H9 (cell line): ENCODE results near the gene ACAA2. TPM values are rescaled to one million over a fixed set of nuclear protein-coding genes. Genes with fewer than 3 reads are reported as not detected.

Source experiments
- DNase-seq: peaks from one replicate; pipeline ENCODE4 v3.0.0-alpha.2; 2017
- H2AFZ ChIP-seq: one replicate; pipeline ENCODE4 v1.6.1; 2013; ENCODE audit warnings: mild to moderate bottlenecking, low read length, control low read depth, moderate library complexity
- H2AK5ac ChIP-seq: 2 replicates; pipeline ENCODE4 v1.6.1; 2013; ENCODE audit warnings: low read length, control low read depth, mixed read lengths; ENCODE audit not compliant: insufficient read length
- H2BK120ac ChIP-seq: one replicate; pipeline ENCODE4 v1.6.1; 2013; ENCODE audit warnings: low read depth, mild to moderate bottlenecking, low read length, control low read depth, inconsistent platforms; ENCODE audit not compliant: poor library complexity, severe bottlenecking
- H2BK12ac ChIP-seq: 2 replicates; pipeline ENCODE4 v1.6.1; 2013; ENCODE audit warnings: low read length, control low read depth, mixed read lengths, low read depth; ENCODE audit not compliant: insufficient read length
- H2BK15ac ChIP-seq: 2 replicates; pipeline ENCODE4 v1.6.1; 2013; ENCODE audit warnings: low read depth, low read length, control low read depth
- H2BK20ac ChIP-seq: one replicate; pipeline ENCODE4 v1.6.1; 2013; ENCODE audit warnings: low read depth, mild to moderate bottlenecking, low read length, control low read depth, inconsistent platforms; ENCODE audit not compliant: poor library complexity, severe bottlenecking
- H2BK5ac ChIP-seq: 2 replicates; pipeline ENCODE4 v1.6.1; 2013; ENCODE audit warnings: low read length, control low read depth, mixed read lengths; ENCODE audit not compliant: insufficient read length
- H3K14ac ChIP-seq: 2 replicates; pipeline ENCODE4 v1.6.1; 2013; ENCODE audit warnings: low read length, control low read depth; ENCODE audit not compliant: insufficient read depth
- H3K18ac ChIP-seq: 2 replicates; pipeline ENCODE4 v1.6.1; 2013; ENCODE audit warnings: low read depth, mild to moderate bottlenecking, mixed read lengths, low read length, control low read depth; ENCODE audit not compliant: insufficient read length
- H3K23ac ChIP-seq: 2 replicates; pipeline ENCODE4 v1.6.1; 2013; ENCODE audit warnings: low read length, control low read depth, mixed read lengths, low read depth; ENCODE audit not compliant: insufficient read length
- H3K23me2 ChIP-seq: 2 replicates; pipeline ENCODE4 v1.6.1; 2013; ENCODE audit warnings: low read depth, mild to moderate bottlenecking, mixed read lengths, low read length, control low read depth; ENCODE audit not compliant: insufficient read length, poor library complexity, severe bottlenecking
- H3K27ac ChIP-seq: 2 replicates; pipeline ENCODE4 v1.5.1; 2013; ENCODE audit warnings: low read length, control low read depth, mixed read lengths, low read depth; ENCODE audit not compliant: insufficient read length
- H3K27me3 ChIP-seq: 2 replicates; pipeline ENCODE4 v1.6.1; 2013; ENCODE audit warnings: low read length, control low read depth, inconsistent platforms; ENCODE audit not compliant: insufficient read depth
- H3K4ac ChIP-seq: 2 replicates; pipeline ENCODE4 v1.6.1; 2013; ENCODE audit warnings: low read depth, mild to moderate bottlenecking, control low read depth, inconsistent platforms, low read length, moderate library complexity
- H3K4me1 ChIP-seq: 2 replicates; pipeline ENCODE4 v1.6.1; 2013; ENCODE audit warnings: low read length, control low read depth, inconsistent platforms; ENCODE audit not compliant: insufficient read depth
- H3K4me2 ChIP-seq: 2 replicates; pipeline ENCODE4 v1.6.1; 2013; ENCODE audit warnings: low read length, control low read depth, mixed read lengths; ENCODE audit not compliant: insufficient read length, insufficient read depth
- H3K56ac ChIP-seq: 2 replicates; pipeline ENCODE4 v1.6.1; 2013; ENCODE audit warnings: low read depth, mild to moderate bottlenecking, mixed read lengths, low read length, control low read depth; ENCODE audit not compliant: insufficient read length
- H3K79me1 ChIP-seq: 2 replicates; pipeline ENCODE4 v1.6.1; 2013; ENCODE audit warnings: low read depth, mild to moderate bottlenecking, moderate library complexity, low read length, control low read depth, inconsistent platforms; ENCODE audit not compliant: insufficient read depth, poor library complexity, severe bottlenecking
- H3K79me2 ChIP-seq: 2 replicates; pipeline ENCODE4 v1.6.1; 2013; ENCODE audit warnings: low read length, control low read depth, inconsistent platforms; ENCODE audit not compliant: insufficient read depth
- H3K9ac ChIP-seq: 2 replicates; pipeline ENCODE4 v1.6.1; 2013; ENCODE audit warnings: low read length, control low read depth, mixed read lengths; ENCODE audit not compliant: insufficient read length; ENCODE audit errors: extremely low read depth
- H3K9me3 ChIP-seq: one replicate; pipeline ENCODE4 v1.6.1; 2013; ENCODE audit warnings: low read depth, low read length, inconsistent platforms; ENCODE audit not compliant: control insufficient read depth
- H3T11ph ChIP-seq: one replicate; pipeline ENCODE4 v1.6.1; 2013; ENCODE audit warnings: mild to moderate bottlenecking, low read length, control low read depth, inconsistent platforms
- H4K20me1 ChIP-seq: one replicate; pipeline ENCODE4 v1.6.1; 2013; ENCODE audit not compliant: control insufficient read depth, insufficient read length, insufficient read depth
- H4K5ac ChIP-seq: 2 replicates; pipeline ENCODE4 v1.6.1; 2013; ENCODE audit warnings: low read depth, mild to moderate bottlenecking, mixed read lengths, low read length, control low read depth; ENCODE audit not compliant: insufficient read length
- H4K8ac ChIP-seq: replicated peaks from 2 replicates; pipeline ENCODE4 v1.6.1; 2013; ENCODE audit warnings: low read length, control low read depth, mixed read lengths, low read depth; ENCODE audit not compliant: insufficient read length
- H4K91ac ChIP-seq: 2 replicates; pipeline ENCODE4 v1.6.1; 2013; ENCODE audit warnings: low read depth, mild to moderate bottlenecking, moderate library complexity, mixed read lengths, low read length, control low read depth; ENCODE audit not compliant: insufficient read length
- H3K27ac Mint-ChIP-seq, 3 experiments: 2 replicates in 2 of 3; 3 replicates in 1 of 3; pipeline ENCODE4 v1.8.0; 2020 to 2021; ENCODE audit warnings: mixed read lengths in 3 of 3, mild to moderate bottlenecking in 1 of 3, moderate library complexity in 1 of 3
- H3K27me3 Mint-ChIP-seq: 2 replicates; pipeline ENCODE4 v1.8.0; 2021; ENCODE audit warnings: low read depth, mild to moderate bottlenecking, moderate library complexity, mixed read lengths
- H3K36me3 Mint-ChIP-seq, 3 experiments: 2 replicates in 2 of 3; 3 replicates in 1 of 3; pipeline ENCODE4 v1.8.0; 2020 to 2021; ENCODE audit warnings: low read depth in 3 of 3, mixed read lengths in 3 of 3; ENCODE audit not compliant: insufficient read depth in 1 of 3
- H3K4me1 Mint-ChIP-seq, 2 experiments: 2 replicates each; pipeline ENCODE4 v1.8.0; 2020; ENCODE audit warnings: mixed read lengths in 2 of 2
- H3K4me3 Mint-ChIP-seq, 2 experiments: 2 replicates in 1 of 2; 3 replicates in 1 of 2; pipeline ENCODE4 v1.8.0; 2020 to 2021; ENCODE audit warnings: mild to moderate bottlenecking in 2 of 2, mixed read lengths in 2 of 2, moderate library complexity in 1 of 2
- H3K9me3 Mint-ChIP-seq, 2 experiments: 2 replicates in 1 of 2; 3 replicates in 1 of 2; pipeline ENCODE4 v1.8.0; 2020; ENCODE audit warnings: mild to moderate bottlenecking in 2 of 2, mixed read lengths in 2 of 2, moderate library complexity in 1 of 2
- WGBS: extraction: QIAGEN DNeasy Blood & Tissue Kit; methylation state at CpG from one replicate; pipeline ENCODE4 v1.1.7; 2013; ENCODE audit warnings: missing lambda C conversion rate, low lambda C conversion rate, mixed read lengths; ENCODE audit not compliant: insufficient read length; ENCODE audit errors: extremely low coverage; 5-methylcytosine and 5-hydroxymethylcytosine counted together
- total RNA-seq: library from RNA; stranded (reverse); gene quantifications from 2 replicates; pipeline ENCODE4 v1.2.1, GENCODE V29; 2021
- TF ChIP-seq, protein P1 (sequence below): fragments of 200-600 bp; sonication (generic); conservative IDR thresholded peaks from 3 replicates; pipeline ENCODE4 v1.8.0; 2021; ENCODE audit warnings: antibody characterized with exemption, mild to moderate bottlenecking

ACAA2 gene
- total RNA-seq, 1 experiment from 2014 or later = 115 TPM

DNA sequence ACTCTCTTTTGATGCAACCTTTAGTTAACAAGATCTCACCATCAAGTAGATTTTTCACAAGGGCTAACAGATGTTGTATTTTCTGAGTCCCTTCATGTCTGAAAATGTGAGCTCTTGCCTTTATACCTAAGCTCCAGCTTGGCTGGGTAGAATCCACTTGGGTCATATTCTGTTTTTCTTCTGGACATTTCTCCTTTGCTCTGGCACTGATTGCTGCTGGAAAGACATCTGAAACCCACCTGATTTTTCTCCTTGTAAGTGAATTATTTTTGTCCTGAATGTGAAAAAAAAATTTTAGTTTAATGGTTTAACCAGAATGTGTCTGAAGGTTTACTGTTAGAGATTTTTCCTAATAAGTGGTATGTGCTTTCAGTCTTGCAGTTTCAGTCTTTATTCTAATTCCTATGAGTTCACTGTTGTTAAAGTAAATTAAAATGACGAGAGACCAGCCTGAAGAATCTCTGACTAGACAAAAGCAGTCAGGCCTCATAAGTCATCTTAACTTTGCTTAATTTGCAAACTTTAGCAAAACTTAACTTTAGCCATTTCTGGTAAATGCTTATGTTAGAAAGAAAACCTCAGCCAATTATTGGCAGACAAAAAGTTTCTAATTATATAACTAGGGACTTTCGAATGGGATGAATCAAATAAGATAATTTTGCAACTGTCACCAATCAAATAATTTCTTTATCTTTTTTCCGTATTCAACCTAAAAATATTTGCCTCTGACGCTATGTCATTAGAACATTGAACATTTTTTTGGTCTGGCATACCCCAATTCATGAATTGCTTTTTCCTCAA, 70.8 kb downstream of the ACAA2 start:
- Histone ChIP-seq H3K9ac (no peak overlapping the region), H3K9me3 (no peaks in the 10 kb centered on the region), H3K23me2 (no peaks in the 10 kb centered on the region), H4K91ac (no peak overlapping the region), H2BK5ac (no peak overlapping the region), H2BK120ac (no peak overlapping the region), H3K79me2 (no peaks in the 10 kb centered on the region), H2BK15ac (no peak overlapping the region), H3K23ac (no peak overlapping the region), H2AFZ (no peak overlapping the region), H2BK12ac (no peak overlapping the region), H4K5ac (no peak overlapping the region), H2AK5ac (no peak overlapping the region), H3K27me3 (no peaks in the 10 kb centered on the region), H4K8ac (no peak overlapping the region), H4K20me1 (no peaks in the 10 kb centered on the region), H3K18ac (no peak overlapping the region), H3T11ph (no peak overlapping the region), H3K14ac (no peak overlapping the region), H3K56ac (no peak overlapping the region), H3K79me1 (no peaks in the 10 kb centered on the region), H3K27ac (no peak overlapping the region), H3K4ac (no peak overlapping the region), H3K4me1 (no peaks in the 10 kb centered on the region), H2BK20ac (no peak overlapping the region), H3K4me2 (no peak overlapping the region)
- Mint-ChIP-seq H3K36me3 (no peaks in the 10 kb centered on the region; a peak in 1 of 7 replicates), H3K27me3 (no peaks in the 10 kb centered on the region; the same call in none of the 2 replicates), H3K4me3 (no peak overlapping the region), H3K27ac (0 out of 7 replicates have a peak overlapping the region, but pooled peaks of 1 of the 3 experiments have one; percentile 3), H3K9me3 (no peaks in the 10 kb centered on the region; a peak in 1 of 5 replicates), H3K4me1 (peaks cover 9 to 17% of the 10 kb centered on the region in 2 experiments)
- no CpG with 5 or more reads among the region's 4 CpGs for whole genome bisulfite sequencing
- DNase-seq = no peak
- TF ChIP-seq, protein P1, sequence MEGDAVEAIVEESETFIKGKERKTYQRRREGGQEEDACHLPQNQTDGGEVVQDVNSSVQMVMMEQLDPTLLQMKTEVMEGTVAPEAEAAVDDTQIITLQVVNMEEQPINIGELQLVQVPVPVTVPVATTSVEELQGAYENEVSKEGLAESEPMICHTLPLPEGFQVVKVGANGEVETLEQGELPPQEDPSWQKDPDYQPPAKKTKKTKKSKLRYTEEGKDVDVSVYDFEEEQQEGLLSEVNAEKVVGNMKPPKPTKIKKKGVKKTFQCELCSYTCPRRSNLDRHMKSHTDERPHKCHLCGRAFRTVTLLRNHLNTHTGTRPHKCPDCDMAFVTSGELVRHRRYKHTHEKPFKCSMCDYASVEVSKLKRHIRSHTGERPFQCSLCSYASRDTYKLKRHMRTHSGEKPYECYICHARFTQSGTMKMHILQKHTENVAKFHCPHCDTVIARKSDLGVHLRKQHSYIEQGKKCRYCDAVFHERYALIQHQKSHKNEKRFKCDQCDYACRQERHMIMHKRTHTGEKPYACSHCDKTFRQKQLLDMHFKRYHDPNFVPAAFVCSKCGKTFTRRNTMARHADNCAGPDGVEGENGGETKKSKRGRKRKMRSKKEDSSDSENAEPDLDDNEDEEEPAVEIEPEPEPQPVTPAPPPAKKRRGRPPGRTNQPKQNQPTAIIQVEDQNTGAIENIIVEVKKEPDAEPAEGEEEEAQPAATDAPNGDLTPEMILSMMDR = no peak
